HTR-8/SVneo (cell line): Measurements from ENCODE around the gene RPL39.
A peak's percentile ranks its signal among the peaks of the same experiment; 100 is the strongest.
"Not testable (repeated sequence)": the region's sequence is repeated elsewhere in the genome, so short reads cannot be mapped to it uniquely, and the experiment has no call there.

ENCODE experiments used
- DNase-seq: peaks from one replicate; pipeline ENCODE4 v3.0.0; 2011; ENCODE audit warnings: low spot score, mixed read lengths; ENCODE audit not compliant: insufficient read length
- FAIRE-seq: peaks from 2 replicates; lab custom pipeline; 2011; peaks lifted over from hg19 to GRCh38; lab: Jason Lieb, UNC

The RPL39 gene

DNA sequence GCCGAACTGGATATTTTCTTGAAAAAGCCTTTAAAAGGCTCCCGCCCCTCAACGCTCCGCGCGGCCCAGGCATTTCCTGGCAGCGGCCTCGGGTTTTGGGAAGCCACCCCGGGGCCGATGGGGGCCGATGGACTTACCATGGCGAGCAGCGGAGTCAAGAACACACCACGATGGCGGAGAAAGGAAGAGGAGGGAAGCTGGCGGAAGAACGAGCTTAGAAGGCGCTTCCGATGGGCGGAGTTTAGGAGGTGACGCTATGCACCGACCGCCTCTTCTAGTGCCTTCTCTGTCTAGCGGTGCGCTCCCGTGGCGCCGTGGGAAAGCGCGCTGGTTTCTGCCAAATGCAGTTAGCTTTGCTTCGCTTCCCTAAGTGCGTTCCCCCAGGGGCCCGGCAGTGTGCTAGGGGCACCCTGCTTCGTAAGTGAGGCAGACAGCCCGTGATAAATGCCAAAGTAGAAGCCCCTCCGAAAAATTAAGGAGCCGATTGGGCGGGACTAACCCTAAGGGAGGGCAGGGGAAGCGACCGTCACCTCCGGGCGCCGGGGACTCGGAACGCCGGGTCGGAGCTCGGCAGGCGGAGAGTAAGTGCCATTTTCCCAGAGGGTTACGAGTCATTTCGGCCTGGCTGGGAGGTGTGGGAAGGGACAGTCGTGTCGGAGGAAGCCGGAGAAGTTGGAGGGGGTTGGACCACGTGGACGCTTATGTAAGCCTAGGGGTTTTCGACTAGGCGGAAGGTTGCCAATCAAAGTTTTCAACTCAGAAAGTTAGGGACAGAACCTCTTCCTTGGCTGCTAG is at the start of gene RPL39:
Gene RPL39 (minus strand): TSS at position 194 of the 795 bp plus-strand sequence. CDS start 54 bp downstream, at position 140.
- DNase-seq (peak; percentile 56), FAIRE-seq (peak; percentile 67)

DNA sequence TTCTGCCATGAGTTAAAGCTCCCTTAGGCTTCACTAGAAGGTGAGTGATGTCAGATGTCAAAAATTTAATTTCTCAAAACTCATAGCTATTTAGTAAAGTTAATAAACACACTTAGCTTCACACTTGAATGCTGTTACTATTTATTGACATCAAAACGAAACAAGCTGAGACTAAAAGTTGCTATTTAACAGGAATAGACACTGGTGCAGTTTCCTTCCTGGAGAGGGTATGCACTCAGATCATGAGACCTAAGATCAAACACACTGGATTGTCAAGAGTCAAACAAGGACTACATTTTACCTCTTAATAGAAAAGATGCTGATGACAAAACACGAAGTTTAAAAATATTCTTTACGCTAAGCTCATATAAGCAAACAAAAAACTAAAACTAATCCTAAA is 42.5 kb upstream of the RPL39 start:
- FAIRE-seq (no peak), DNase-seq (no peak)

DNA sequence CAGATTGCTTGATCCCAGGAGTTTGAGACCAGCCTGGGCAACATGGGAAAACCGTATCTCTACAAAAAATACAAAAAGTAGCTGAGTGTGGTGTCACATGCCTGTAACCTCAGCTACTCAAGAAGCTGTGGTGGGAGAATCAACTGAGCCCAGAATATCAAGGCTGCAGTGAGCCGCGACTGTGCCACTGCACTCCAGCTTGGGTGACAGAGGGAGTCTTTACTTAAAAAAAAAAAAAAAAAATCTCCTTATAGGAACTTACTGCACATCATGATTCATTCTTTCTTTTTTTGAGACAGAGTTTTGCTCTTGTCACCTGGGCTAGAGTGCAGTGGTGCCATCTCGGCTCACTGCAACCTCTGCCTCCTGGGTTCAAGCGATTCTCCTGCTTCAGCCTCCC is 37.0 kb upstream of the RPL39 start:
- FAIRE-seq: no peak

DNA sequence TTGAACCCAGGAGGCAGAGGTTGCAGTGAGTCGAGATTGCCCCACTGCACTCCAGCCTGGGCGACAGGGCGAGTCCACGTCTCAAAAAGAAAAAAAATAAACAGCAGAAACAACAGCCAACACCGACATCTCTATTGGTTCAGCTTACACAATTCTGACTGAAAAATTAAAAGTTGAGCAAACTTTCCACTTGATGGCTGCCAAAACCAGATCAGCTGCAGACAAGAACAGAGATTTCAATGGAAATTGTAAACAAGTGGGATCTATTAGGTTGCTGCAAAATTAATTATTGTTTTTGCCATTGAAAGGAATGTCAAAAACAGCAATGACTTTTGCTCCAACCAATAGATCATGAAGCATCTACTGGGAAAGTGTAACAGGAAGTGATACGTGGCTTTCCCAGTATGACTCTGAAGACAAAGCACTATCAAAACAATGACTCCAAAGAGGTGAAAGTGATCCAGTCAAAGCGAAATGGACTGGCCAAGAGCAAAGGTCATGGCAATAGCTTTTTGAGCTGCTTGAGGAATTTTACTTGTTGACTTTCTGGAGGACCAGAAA is 35.0 kb upstream of the RPL39 start:
- FAIRE-seq (peak; percentile 89), DNase-seq (no peak)

More for the DNA sequence above, 37.0 kb upstream of the RPL39 start:
- no peak for DNase-seq

DNA sequence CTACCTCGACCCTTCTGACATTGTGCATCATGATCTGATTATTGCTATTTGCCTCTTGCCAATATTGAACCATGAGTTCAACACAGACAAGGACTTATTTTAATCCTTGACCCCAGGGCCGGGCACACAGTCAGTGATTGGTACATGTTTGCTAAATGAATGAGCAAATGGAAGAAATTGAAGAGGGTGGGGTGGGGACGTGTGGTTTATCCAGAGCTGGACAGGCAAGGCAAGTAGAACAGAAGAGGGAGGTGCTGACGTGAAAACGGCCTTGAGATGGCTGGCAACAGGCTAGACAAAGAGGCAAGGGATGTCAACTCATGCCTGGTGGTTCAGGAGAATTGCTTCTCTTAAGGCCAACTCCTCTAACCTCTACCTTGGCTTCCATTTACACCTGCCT is 32.8 kb upstream of the RPL39 start:
- DNase-seq: not testable (repeated sequence)
- peak; percentile 95 for FAIRE-seq

DNA sequence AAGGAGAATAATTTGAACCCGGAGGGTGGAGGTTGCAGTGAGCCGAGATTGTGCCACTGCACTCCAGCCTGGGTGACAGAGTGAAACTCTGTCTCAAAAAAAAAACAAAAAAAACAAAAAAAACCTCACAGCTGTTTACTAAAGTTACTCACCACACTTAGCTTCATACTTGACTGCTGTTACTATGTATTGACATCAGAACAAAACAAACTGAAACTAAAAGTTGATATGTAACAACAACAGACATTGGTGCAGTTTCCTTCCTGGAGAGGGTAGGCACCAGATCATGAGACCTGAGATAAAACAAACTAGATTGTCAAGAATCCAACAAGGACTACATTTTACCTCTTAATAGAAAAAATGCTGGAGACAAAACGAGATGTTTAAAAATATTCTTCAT is 30.3 kb upstream of the RPL39 start:
- DNase-seq, FAIRE-seq: not testable (repeated sequence)

DNA sequence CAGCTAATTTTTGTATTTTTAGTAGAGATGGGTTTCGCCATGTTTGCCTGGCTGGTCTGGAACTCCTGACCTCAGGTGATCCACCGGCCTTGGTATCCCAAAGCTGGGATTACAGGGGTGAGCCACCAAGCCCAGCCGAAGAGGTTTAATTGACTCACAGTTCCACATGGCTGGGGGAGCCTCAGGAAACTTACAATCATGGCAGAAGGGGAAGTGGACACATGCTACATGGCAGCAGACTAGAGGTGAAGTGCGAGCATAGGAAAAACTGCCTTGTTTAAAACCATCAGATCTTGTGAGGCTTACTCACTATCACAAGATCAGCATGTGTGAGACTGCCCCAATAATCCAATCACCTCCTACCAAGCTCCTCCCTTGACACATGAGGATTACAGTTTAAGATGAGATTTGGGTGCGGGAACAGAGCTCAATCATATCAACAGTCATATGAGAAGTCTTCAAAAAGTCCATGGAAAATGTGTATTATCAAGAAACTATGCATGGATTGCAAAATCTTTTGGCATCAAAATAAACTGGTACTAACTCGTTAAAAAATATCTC is 25.8 kb upstream of the RPL39 start:
- FAIRE-seq (peak; percentile 48), DNase-seq (no peak)

DNA sequence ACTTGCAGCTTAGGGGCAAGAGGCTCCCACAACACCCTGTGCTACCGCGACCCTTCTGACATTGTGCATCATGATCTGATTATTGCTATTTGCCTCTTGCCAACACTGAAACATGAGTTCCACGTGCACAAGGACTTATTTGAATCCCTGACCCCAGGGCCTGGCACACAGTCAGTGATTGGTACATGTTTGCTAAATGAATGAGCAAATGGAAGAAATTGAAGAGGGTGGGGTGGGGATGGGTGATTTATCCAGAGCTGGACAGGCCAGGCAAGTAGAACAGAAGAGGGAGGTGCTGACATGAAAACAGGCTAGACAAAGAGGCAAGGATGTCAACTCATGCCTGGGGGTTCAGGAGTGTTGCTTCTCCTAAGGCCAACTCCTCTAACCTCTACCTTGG is 24.9 kb upstream of the RPL39 start:
- DNase-seq (no peak), FAIRE-seq (no peak)

DNA sequence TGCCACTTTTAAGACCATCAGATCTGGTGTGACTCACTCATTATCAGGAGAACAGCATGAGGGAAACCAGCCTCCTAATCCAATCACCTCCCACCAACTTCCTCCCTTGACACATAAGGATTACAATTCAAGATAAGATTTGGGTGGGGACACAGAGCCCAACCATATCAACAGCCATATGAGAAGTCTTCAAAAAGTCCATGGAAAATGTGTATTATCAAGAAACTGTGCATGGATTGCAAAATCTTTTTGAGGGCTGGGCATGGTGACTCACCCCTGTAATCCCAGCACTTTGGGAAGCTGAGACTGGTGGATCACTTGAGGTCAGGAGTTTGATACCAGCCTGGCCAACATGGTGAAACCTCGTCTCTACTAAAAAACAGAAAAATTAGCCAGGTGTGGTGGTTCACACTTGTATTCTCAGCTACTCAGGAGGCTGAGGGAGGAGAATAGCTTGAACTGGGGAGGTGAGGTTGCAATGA is 17.8 kb upstream of the RPL39 start:
- DNase-seq: no peak
- FAIRE-seq: peak; percentile 78

DNA sequence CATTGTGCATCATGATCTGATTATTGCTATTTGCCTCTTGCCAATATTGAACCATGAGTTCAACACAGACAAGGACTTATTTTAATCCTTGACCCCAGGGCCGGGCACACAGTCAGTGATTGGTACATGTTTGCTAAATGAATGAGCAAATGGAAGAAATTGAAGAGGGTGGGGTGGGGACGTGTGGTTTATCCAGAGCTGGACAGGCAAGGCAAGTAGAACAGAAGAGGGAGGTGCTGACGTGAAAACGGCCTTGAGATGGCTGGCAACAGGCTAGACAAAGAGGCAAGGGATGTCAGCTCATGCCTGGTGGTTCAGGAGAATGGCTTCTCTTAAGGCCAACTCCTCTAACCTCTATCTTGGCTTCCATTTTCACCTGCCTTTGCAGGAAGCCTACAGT is 17.0 kb upstream of the RPL39 start:
- DNase-seq: not testable (repeated sequence)
- FAIRE-seq: peak; percentile 88

DNA sequence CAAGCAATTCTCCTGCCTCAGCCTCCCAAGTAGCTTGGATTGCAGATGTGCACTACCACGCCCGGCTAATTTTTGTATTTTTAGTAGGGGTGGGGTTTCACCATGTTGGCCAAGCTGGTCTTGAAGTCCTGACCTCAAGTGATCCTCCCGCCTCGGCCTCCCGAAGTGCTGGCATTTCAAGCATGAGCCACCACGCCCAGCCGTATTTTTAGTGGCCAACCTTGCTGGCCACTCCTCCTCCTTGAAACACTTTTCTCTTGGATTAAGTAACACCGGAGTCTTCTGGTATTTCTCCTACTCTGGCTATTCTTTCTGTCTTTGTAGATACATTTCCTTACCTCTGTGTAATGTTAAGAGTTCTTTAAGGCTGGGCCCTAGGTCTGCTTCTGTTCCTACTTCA is 11.1 kb upstream of the RPL39 start:
- DNase-seq (no peak), FAIRE-seq (no peak)

DNA sequence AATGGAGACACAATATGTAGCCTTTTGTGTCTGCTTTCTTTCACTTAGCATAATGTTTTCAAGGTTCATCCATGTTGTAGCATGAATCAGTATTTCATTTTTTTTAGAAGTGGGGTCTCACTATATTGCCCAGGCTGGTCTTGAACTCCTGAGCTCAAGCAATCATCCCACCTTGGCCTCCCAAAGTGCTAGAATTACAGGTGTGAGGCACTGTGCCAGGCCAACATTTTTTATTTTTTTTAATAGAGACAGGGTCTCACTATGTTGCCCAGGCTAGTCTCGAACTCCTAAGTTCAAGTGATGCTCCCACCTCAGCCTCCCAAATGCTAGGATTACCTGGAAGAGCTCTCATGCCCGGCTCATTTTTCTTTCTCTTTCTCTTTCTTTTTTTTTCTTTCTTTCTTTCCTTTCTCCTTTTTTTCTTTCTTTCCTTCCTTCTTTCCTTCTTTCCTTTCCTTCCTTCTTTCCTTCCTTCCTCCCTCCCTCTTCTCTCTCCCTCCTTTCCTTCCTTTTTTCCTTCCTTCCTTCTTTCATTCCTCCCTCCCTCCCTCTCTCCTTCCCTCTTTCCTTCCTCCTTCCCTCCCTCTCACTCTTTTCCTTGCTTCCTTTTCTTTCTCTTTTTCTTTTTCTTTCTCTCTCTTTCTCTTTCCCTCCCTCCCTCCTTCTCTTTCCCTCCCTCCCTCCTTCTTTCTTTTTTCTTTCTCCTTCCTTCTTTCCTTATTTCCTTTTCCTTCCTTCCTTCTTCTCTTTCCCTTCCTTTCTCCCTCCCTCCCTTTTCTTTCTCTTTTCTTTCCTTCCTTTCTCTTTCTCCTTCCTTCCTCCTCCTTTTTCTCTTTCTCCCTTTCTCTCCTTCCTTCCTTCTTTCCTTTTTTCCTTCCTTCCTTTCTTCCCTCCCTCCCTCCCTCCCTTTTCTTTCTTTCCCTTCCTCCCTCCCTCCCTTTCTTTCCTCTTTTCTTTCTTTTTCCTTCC is 10.1 kb upstream of the RPL39 start:
- FAIRE-seq (no peak), DNase-seq (no peak)

DNA sequence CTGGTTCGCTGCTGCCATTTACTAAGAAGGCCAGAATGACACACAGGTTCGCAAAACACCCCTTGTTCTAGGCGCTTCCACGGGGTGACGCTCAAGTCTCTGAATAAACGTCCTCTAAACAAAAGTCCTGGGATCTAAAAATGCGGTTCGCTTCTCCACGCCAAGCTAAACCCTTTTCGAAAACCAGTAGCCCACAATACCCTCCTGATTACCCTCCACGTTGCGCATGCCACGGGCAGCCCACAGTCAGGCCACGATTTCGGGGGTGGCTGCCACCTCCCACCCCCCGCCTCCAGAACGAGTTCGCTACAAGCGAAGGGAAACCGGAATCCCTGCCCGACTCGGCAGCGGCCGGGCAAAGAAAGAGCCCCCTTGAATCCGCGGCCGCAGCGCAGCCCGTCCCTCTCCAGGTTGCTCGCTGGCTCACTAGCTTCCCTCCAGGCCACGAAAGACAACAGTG is 423 bp downstream of the RPL39 start:
- FAIRE-seq (no peak), DNase-seq (no peak)

DNA sequence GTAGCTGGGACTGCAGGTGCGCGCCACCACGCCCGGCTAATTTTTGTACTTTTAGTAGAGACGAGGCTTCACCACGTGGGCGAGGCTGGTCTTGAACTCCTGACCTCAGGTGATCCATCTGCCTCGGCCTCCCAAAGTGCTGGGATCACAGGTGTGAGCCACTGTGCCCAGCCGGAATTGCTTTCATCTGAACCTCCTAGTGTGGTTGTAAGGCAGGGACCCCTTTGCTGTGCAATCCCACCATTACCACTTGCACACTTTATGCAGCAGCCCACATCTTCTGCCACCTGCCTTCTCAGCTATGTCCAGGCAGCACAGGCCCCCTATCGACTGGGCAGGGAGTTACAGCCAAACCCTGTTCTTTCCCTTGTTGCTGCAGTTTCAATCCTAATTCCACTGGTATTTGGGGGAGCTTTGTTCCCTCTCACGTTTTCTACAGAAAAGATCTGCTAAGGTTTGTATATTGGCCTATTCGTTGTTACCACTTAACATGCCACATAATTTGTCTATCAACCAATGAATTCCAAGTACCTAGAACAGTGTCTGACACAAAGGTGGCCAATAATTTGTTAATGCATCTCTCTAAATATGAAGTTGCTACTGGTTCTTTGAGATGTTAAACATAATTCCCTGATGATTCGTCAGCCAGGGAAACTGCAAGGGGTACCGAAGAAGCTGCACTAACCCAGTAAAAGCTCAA is 6.5 kb downstream of the RPL39 start:
- FAIRE-seq (peak; percentile 92), DNase-seq (no peak)

DNA sequence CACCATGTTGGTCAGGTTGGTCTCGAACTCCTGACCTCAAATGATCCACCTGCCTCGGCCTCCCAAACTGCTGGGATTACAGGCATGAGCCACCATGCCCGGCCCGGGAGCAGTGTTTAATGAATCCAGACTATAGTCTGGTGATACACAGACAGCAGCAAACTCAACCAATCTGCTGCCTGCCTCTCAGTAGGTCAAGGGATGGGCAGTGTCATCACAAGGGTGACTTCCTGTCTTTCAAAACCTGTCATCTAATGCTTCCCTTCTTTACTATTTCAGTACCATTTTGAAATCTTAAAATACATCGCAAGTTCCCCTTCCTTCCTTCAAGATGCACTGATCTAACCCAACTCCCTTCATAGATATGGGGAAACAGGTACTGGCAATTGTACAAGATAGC is 8.4 kb downstream of the RPL39 start:
- DNase-seq (no peak), FAIRE-seq (no peak)

DNA sequence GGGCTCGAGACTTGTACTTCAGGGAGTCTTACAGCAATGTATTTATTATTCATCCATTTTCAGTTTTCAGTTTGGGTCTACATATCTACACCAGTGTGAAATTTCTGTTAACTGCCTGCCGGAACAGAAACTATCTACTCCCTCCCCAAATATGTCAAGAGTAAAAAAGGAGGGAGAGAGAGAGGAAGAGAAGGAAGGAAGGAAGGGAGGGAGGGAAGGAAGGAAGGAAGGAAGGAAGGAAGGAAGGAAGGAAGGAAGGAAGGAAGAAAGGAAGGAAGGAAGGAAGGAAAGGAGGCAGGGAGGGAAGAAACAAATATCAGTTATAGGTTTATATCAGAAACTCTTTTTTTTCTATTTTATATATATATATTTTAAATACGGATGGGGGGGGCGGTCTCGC is 12.6 kb downstream of the RPL39 start:
- FAIRE-seq (no peak), DNase-seq (no peak)

DNA sequence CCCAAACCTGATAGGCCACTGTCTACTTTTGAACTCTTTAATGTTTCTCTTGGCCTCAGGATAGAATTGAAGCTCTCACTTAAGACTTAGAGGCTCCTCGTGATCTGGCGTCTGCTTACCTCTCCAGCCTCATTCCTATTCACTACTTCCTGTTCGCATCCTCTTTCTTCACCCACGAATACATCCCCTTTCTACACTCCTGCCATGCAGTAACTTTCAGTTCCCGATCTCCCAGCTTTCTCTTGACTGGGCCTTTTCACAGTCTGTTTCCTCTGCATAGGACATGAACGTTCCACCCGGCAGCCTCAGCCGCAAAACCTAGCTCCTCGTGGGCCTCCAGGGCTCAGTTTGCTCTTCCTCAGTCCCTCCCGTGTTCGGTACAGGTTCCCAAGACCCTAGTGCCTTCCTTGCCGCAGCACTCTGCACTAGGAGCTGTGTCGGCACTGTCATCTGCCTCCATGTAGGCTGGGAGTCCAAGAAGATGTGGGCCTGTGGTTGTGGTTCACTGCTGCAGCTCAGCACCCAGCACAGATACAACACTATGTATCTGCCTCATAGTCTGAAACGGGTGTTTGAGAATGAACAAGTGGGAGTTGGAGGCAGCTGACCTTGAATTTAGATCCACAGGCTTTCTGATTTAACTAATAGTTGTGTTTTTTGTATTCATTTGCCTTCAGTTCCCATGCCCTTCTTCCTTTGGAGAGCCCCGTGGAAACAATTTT is 15.8 kb downstream of the RPL39 start:
- DNase-seq (no peak), FAIRE-seq (peak; percentile 66)

DNA sequence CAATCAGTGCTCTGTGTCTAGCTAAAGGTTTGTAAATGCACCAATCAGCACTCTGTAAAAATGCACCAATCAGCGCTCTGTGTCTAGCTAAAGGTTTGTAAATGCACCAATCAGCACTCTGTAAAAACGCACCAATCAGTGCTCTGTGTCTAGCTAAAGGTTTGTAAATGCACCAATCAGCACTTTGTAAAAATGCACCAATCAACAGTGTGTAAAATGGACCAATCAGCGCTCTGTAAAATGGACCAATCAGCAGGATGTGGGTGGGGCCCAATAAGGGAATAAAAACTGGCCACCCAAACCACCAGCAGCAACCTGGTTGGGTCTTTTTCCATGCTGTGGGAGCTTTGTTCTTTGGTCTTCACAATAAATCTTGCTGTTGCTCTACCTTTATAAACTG is 22.0 kb downstream of the RPL39 start:
- FAIRE-seq: not testable (repeated sequence)

DNA sequence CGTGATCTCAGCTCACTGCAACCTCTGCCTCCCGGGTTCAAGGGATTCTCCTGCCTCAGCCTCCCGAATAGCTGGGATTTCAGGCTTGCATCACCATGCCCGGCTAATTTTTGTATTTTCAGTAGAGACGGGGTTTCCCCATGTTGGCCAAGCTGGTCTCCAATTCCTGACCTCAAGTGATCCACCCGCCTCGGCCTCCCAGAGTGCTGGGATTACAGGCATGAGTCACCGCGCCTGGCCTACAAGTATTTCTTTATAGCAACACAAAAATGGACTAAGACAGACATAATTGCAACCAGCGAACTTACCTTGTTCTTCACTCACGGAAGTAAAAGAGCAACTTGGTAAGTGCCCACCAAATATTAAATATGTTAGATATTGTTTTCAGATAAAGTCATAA is 23.0 kb downstream of the RPL39 start:
- FAIRE-seq: peak; percentile 48
- DNase-seq: not testable (repeated sequence)

More for the DNA sequence above, 22.0 kb downstream of the RPL39 start:
- not testable (repeated sequence) for DNase-seq
